ENCODE results near the gene DRC3. TPM values are rescaled to one million over a fixed set of nuclear protein-coding genes. Genes with fewer than 3 reads are reported as not detected.

Gene DRC3
- 1 to 10 TPM in 2 of 6 donors, under 1 TPM in 2, not detected in 2; 0.19 to 1.4 (median 0.85) TPM for polyA plus RNA-seq (ENCODE audit: low read depth in 6 of 6)

GRCh38 chr17:17972126-17972951 is at the start of gene DRC3, which contains the start of gene TOM1L2:
Gene DRC3 (plus strand): TSS chr17:17972862. CDS start chr17:17977599, 4,737 bp downstream.
Gene TOM1L2 (minus strand): TSS chr17:17972400. CDS start chr17:17972313, 87 bp downstream.
- DNase-seq (peak; percentile 100), ATAC-seq (ENCODE audit: low read depth in 2 of 2) (peak; percentile 89)
- no peaks in the 10 kb centered on the region for H3K9me3 Mint-ChIP-seq
- peak within 1 kb of the TSS; percentile 94 to 98 (median 97) for H3K4me3 Mint-ChIP-seq
- H3K36me3 Mint-ChIP-seq = no peaks in the 10 kb centered on the region
- peaks cover 0 to 5% (median 0%) of the 10 kb centered on the region in 3 donors for H3K27me3 Mint-ChIP-seq
- peaks cover 22 to 34% (median 26%) of the 10 kb centered on the region in 3 donors for H3K4me1 Mint-ChIP-seq
- peak within 1 kb of the TSS; percentile 95 to 99 (median 97) for H3K27ac Mint-ChIP-seq

GRCh38 chr17:17924131-17924856 is 48.4 kb upstream of the DRC3 start:
- no peak overlapping the region for H3K4me3 Mint-ChIP-seq
- ATAC-seq (ENCODE audit: low read depth in 2 of 2) = no peak
- DNase-seq = no peak
- no peaks in the 10 kb centered on the region for H3K27me3 Mint-ChIP-seq
- no peak overlapping the region for H3K27ac Mint-ChIP-seq
- peaks cover 0 to 8% of the 10 kb centered on the region in 2 donors for H3K36me3 Mint-ChIP-seq
- no peaks in the 10 kb centered on the region for H3K9me3 Mint-ChIP-seq
- peaks cover 7 to 26% (median 8%) of the 10 kb centered on the region in 3 donors for H3K4me1 Mint-ChIP-seq

- Mint-ChIP-seq H3K27ac (peak overlapping the region in 1 of 6 donors; percentile 46), H3K36me3 (peaks cover 0 to 8% of the 10 kb centered on the region in 2 donors), H3K27me3 (no peaks in the 10 kb centered on the region), H3K9me3 (no peaks in the 10 kb centered on the region), H3K4me1 (peaks cover 5 to 28% (median 8%) of the 10 kb centered on the region in 3 donors), H3K4me3 (no peak overlapping the region)
- ATAC-seq (ENCODE audit: low read depth in 2 of 2) = no peak
- DNase-seq = no peak
Measured at GRCh38 chr17:17924857-17925250, 47.8 kb upstream of the DRC3 start.

- ATAC-seq (ENCODE audit: low read depth in 2 of 2) (no peak), DNase-seq (no peak)
- Mint-ChIP-seq H3K36me3 (peaks cover 0 to 6% of the 10 kb centered on the region in 2 donors), H3K27me3 (no peaks in the 10 kb centered on the region), H3K4me3 (no peak overlapping the region), H3K27ac (peak overlapping the region in 1 of 6 donors; percentile 63), H3K4me1 (peaks cover 5 to 30% (median 9%) of the 10 kb centered on the region in 3 donors), H3K9me3 (no peaks in the 10 kb centered on the region)
Measured at GRCh38 chr17:17926036-17926435, 46.6 kb upstream of the DRC3 start.

- H3K36me3 Mint-ChIP-seq = no peaks in the 10 kb centered on the region
- H3K27ac Mint-ChIP-seq = peak overlapping the region in 2 of 6 donors; percentile 62 to 63
- H3K4me3 Mint-ChIP-seq = no peak overlapping the region
- peaks cover 5 to 27% (median 11%) of the 10 kb centered on the region in 3 donors for H3K4me1 Mint-ChIP-seq
- DNase-seq (no peak), ATAC-seq (ENCODE audit: low read depth in 2 of 2) (no peak)
- H3K27me3 Mint-ChIP-seq = no peaks in the 10 kb centered on the region
- no peaks in the 10 kb centered on the region for H3K9me3 Mint-ChIP-seq
Measured at GRCh38 chr17:17926840-17927449, 45.7 kb upstream of the DRC3 start.

- H3K27ac Mint-ChIP-seq = peak overlapping the region in 1 of 6 donors; percentile 62
- no peaks in the 10 kb centered on the region for H3K27me3 Mint-ChIP-seq
- DNase-seq = no peak
Measured at GRCh38 chr17:17928398-17929287, 44.0 kb upstream of the DRC3 start.

GRCh38 chr17:17929655-17930380 is 42.8 kb upstream of the DRC3 start:
- Mint-ChIP-seq H3K9me3 (no peaks in the 10 kb centered on the region), H3K4me1 (peaks cover 5 to 18% (median 10%) of the 10 kb centered on the region in 3 donors), H3K27me3 (no peaks in the 10 kb centered on the region), H3K4me3 (no peak overlapping the region), H3K27ac (peak overlapping the region in 3 of 6 donors; percentile 24 to 76 (median 72)), H3K36me3 (no peaks in the 10 kb centered on the region)
- no peak for DNase-seq
- ATAC-seq (ENCODE audit: low read depth in 2 of 2) = no peak

More at GRCh38 chr17:17928398-17929287, 44.0 kb upstream of the DRC3 start:
- H3K4me3 Mint-ChIP-seq = no peak overlapping the region
- ATAC-seq (ENCODE audit: low read depth in 2 of 2) = no peak
- H3K36me3 Mint-ChIP-seq = no peaks in the 10 kb centered on the region
- no peaks in the 10 kb centered on the region for H3K9me3 Mint-ChIP-seq
- H3K4me1 Mint-ChIP-seq = peaks cover 5 to 20% (median 11%) of the 10 kb centered on the region in 3 donors

- ATAC-seq (ENCODE audit: low read depth in 2 of 2) (no peak), DNase-seq (no peak)
- H3K36me3 Mint-ChIP-seq = no peaks in the 10 kb centered on the region
- peak overlapping the region in 1 of 6 donors; percentile 60 for H3K27ac Mint-ChIP-seq
- H3K27me3 Mint-ChIP-seq = no peaks in the 10 kb centered on the region
- H3K9me3 Mint-ChIP-seq = no peaks in the 10 kb centered on the region
- H3K4me3 Mint-ChIP-seq = no peak overlapping the region
- peaks cover 8 to 14% (median 9%) of the 10 kb centered on the region in 3 donors for H3K4me1 Mint-ChIP-seq
Measured at GRCh38 chr17:17930674-17931073, 42.0 kb upstream of the DRC3 start.

- no peaks in the 10 kb centered on the region for H3K36me3 Mint-ChIP-seq
- H3K4me3 Mint-ChIP-seq = no peak overlapping the region
- DNase-seq (no peak), ATAC-seq (ENCODE audit: low read depth in 2 of 2) (no peak)
- H3K9me3 Mint-ChIP-seq = no peaks in the 10 kb centered on the region
- peak overlapping the region in 1 of 6 donors; percentile 60 for H3K27ac Mint-ChIP-seq
- no peaks in the 10 kb centered on the region for H3K27me3 Mint-ChIP-seq
- peaks cover 11 to 18% (median 13%) of the 10 kb centered on the region in 3 donors for H3K4me1 Mint-ChIP-seq
Measured at GRCh38 chr17:17931159-17931558, 41.5 kb upstream of the DRC3 start.

GRCh38 chr17:17933775-17934174 is 38.9 kb upstream of the DRC3 start:
- DNase-seq (no peak), ATAC-seq (ENCODE audit: low read depth in 2 of 2) (no peak)
- H3K27ac Mint-ChIP-seq = no peak overlapping the region
- H3K4me3 Mint-ChIP-seq = no peak overlapping the region
- no peaks in the 10 kb centered on the region for H3K9me3 Mint-ChIP-seq
- H3K4me1 Mint-ChIP-seq = peaks cover 8 to 23% (median 16%) of the 10 kb centered on the region in 3 donors
- no peaks in the 10 kb centered on the region for H3K36me3 Mint-ChIP-seq
- no peaks in the 10 kb centered on the region for H3K27me3 Mint-ChIP-seq

GRCh38 chr17:17934214-17934613 is 38.4 kb upstream of the DRC3 start:
- Mint-ChIP-seq H3K4me3 (no peak overlapping the region), H3K4me1 (peaks cover 8 to 23% (median 16%) of the 10 kb centered on the region in 3 donors), H3K27ac (peak overlapping the region in 1 of 6 donors; percentile 74), H3K36me3 (no peaks in the 10 kb centered on the region), H3K27me3 (no peaks in the 10 kb centered on the region), H3K9me3 (no peaks in the 10 kb centered on the region)
- ATAC-seq (ENCODE audit: low read depth in 2 of 2) (no peak), DNase-seq (no peak)

GRCh38 chr17:17934806-17935205 is 37.9 kb upstream of the DRC3 start:
- Mint-ChIP-seq H3K4me3 (no peak overlapping the region), H3K4me1 (peaks cover 8 to 21% (median 16%) of the 10 kb centered on the region in 3 donors), H3K9me3 (no peaks in the 10 kb centered on the region), H3K27me3 (no peaks in the 10 kb centered on the region), H3K36me3 (no peaks in the 10 kb centered on the region), H3K27ac (peak overlapping the region in 1 of 6 donors; percentile 59)
- ATAC-seq (ENCODE audit: low read depth in 2 of 2) (no peak), DNase-seq (no peak)

Data from naive B cell (primary cell).